ENCODE results near the gene TMX1. TPM values are rescaled to one million over a fixed set of nuclear protein-coding genes. Genes with fewer than 3 reads are reported as not detected.
A peak's percentile ranks its signal among the peaks of the same experiment; 100 is the strongest.

Gene TMX1
- total and polyA plus RNA-seq, 10 of the 15 experiments (the other 5 are each of a cell fraction or from before 2014, with no cell fraction given): 29.1 to 152 (median 52.0) TPM

DNA sequence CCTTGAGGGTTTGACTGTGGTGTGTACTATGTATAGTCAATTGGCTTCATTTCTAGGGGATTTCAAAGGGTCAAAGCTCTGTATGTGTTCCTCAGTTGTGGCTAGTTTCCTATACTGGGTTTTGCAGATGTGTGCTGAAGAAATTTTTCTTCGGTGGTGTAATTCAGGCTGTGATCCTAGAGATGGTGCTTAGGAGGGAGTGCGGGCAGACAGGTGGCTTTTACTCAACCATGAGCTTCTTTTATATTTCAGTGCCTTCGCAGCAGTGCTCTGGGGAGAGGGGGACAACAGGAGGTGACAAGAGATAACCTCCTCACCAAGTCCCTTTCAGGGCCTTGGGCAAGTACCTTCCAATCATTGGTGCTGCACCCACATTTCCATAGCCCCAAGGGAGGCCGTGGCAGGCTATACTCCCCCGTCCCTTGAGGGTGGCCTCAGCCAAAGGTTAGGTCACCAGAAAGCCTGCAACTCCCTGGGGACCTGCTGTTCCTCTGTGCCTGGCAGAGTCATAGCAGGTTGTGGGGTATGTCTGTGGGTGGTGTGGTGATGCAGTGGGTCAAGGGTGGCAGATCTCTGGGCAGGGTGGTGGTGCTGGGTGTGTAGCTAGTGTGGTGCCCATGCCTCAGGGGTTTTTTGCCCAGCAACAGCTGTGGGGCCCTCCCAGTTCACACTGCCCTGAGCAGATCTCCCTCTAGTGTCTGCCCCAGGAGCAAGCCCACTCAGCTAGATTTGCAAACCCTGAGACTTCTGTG, 37.0 kb upstream of the TMX1 start (continued):
- TF ChIP-seq EP300 (IDR thresholded peaks at IDR 0.05; ENCODE audit: borderline replicate concordance in 1 of 2, control insufficient read depth in 1 of 2, low read depth in 2 of 2, low read length in 2 of 2) (no peak), NBN (IDR thresholded peaks at IDR 0.05) (peak; percentile 34; the same call in 1 of the 2 replicates), NFYB (IDR thresholded peaks at IDR 0.05; ENCODE audit: insufficient read depth, low read depth, low read length) (no peak), KAT2A (conservative IDR thresholded peaks at IDR 0.05; ENCODE audit: control insufficient read depth, low read depth, low read length) (no peak), BACH1 (IDR thresholded peaks at IDR 0.05; ENCODE audit: borderline replicate concordance) (0 out of 2 replicates have a peak, but pooled peaks have one; percentile 38), SMAD1 (IDR thresholded peaks at IDR 0.05; ENCODE audit: low read depth, partially characterized antibody) (no peak), SREBF1 (IDR thresholded peaks at IDR 0.05; ENCODE audit: low read length) (no peak), CHD2 (IDR thresholded peaks at IDR 0.05; ENCODE audit: borderline replicate concordance, low read depth, low read length) (0 out of 2 replicates have a peak, but pooled peaks have one; percentile 7), PML (IDR thresholded peaks at IDR 0.05; ENCODE audit: low read length) (no peak), JUND (IDR thresholded peaks at IDR 0.05; ENCODE audit: low read depth, low read length) (no peak), ESRRA (IDR thresholded peaks at IDR 0.05; ENCODE audit: low read length) (no peak), MEF2B (IDR thresholded peaks at IDR 0.05; ENCODE audit: partially characterized antibody, poor library complexity, severe bottlenecking) (peak; percentile 98), FOS (IDR thresholded peaks at IDR 0.05; ENCODE audit: borderline replicate concordance, extremely low read depth, insufficient read length) (no peak), PBX3 (IDR thresholded peaks at IDR 0.05; ENCODE audit: insufficient replicate concordance, low read depth, low read length) (no peak), SMARCA5 (IDR thresholded peaks at IDR 0.05) (0 out of 2 replicates have a peak, but pooled peaks have one; percentile 18), BCLAF1 (IDR thresholded peaks at IDR 0.05) (no peak), CREM (IDR thresholded peaks at IDR 0.05; ENCODE audit: low read depth) (peak; percentile 51; the same call in 1 of the 2 replicates), ZNF207 (IDR thresholded peaks at IDR 0.05; ENCODE audit: borderline replicate concordance) (no peak), ZNF274 (IDR thresholded peaks at IDR 0.05; ENCODE audit: insufficient read depth, insufficient read length) (no peak), RAD21 (IDR thresholded peaks at IDR 0.05; ENCODE audit: insufficient read depth, low read depth, low read length) (peak; percentile 30; the same call in 1 of the 2 replicates), CEBPB (IDR thresholded peaks at IDR 0.05; ENCODE audit: borderline replicate concordance in 1 of 2, low read depth in 2 of 2, low read length in 2 of 2) (no peak)
- TF ChIP-seq, protein P1, sequence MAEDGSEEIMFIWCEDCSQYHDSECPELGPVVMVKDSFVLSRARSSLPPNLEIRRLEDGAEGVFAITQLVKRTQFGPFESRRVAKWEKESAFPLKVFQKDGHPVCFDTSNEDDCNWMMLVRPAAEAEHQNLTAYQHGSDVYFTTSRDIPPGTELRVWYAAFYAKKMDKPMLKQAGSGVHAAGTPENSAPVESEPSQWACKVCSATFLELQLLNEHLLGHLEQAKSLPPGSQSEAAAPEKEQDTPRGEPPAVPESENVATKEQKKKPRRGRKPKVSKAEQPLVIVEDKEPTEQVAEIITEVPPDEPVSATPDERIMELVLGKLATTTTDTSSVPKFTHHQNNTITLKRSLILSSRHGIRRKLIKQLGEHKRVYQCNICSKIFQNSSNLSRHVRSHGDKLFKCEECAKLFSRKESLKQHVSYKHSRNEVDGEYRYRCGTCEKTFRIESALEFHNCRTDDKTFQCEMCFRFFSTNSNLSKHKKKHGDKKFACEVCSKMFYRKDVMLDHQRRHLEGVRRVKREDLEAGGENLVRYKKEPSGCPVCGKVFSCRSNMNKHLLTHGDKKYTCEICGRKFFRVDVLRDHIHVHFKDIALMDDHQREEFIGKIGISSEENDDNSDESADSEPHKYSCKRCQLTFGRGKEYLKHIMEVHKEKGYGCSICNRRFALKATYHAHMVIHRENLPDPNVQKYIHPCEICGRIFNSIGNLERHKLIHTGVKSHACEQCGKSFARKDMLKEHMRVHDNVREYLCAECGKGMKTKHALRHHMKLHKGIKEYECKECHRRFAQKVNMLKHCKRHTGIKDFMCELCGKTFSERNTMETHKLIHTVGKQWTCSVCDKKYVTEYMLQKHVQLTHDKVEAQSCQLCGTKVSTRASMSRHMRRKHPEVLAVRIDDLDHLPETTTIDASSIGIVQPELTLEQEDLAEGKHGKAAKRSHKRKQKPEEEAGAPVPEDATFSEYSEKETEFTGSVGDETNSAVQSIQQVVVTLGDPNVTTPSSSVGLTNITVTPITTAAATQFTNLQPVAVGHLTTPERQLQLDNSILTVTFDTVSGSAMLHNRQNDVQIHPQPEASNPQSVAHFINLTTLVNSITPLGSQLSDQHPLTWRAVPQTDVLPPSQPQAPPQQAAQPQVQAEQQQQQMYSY (CRISPR knock-in tag; IDR thresholded peaks at IDR 0.05): no peak
